NCI-H2107 (cell line): ENCODE measurements around the gene OR6Q1.
"Not testable (repeated sequence)": the region's sequence is repeated elsewhere in the genome, so short reads cannot be mapped to it uniquely, and the experiment has no call there.

Experiments used
- DNase-seq: peaks from one replicate; lab custom pipeline; 2025; lab: John Stamatoyannopoulos, UW

Gene OR6Q1, protein sequence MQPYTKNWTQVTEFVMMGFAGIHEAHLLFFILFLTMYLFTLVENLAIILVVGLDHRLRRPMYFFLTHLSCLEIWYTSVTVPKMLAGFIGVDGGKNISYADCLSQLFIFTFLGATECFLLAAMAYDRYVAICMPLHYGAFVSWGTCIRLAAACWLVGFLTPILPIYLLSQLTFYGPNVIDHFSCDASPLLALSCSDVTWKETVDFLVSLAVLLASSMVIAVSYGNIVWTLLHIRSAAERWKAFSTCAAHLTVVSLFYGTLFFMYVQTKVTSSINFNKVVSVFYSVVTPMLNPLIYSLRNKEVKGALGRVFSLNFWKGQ

GRCh38 chr11:58030653-58031052 is at the start of gene OR6Q1:
TSS of gene OR6Q1 (plus strand) at chr11:58030953. CDS start at chr11:58030953, 0 bp downstream.
- DNase-seq, result no peak

GRCh38 chr11:57981536-57981935 is 49.2 kb upstream of the OR6Q1 start:
- no peak for DNase-seq

DNA sequence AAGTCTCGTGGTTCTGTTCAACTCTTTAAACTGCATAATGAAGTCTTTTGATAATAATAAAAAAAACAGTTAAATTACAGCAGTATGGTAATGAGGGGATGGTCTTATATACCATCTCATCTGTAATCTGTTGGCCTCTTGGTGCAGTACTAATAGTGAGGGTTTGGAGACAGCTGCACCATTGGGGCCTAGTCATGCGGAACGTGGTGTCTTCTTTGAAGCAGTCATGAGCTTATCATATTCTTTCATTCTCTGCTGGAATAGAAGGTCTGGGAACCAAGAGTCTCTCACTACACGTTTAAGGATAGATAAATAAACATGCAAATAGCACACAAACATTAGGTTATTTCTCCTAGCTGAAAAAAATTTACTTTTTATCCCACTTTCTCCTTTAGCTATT is 48.0 kb upstream of the OR6Q1 start:
- no peak for DNase-seq

- no peak for DNase-seq
Observed at GRCh38 chr11:57983191-57983590, 47.6 kb upstream of the OR6Q1 start.

GRCh38 chr11:57999523-57999922 is 31.2 kb upstream of the OR6Q1 start:
- not testable (repeated sequence) for DNase-seq

DNA sequence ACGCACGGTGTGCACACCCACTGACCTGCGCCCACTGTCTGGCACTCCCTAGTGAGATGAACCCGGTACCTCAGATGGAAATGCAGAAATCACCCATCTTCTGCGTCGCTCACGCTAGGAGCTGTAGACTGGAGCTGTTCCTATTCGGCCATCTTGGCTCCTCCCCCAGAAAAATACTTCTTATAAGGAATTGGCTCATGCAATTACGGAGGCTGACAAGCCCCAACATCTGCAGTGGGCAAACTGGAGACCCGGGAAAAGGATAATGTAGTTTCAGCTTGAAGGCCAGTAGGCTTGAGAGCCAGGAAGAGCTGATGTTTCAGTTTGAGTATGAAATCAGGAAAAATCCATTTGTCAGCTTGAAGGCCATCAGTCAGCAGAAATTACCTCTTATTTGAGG is 30.7 kb upstream of the OR6Q1 start:
- DNase-seq, result not testable (repeated sequence)

DNA sequence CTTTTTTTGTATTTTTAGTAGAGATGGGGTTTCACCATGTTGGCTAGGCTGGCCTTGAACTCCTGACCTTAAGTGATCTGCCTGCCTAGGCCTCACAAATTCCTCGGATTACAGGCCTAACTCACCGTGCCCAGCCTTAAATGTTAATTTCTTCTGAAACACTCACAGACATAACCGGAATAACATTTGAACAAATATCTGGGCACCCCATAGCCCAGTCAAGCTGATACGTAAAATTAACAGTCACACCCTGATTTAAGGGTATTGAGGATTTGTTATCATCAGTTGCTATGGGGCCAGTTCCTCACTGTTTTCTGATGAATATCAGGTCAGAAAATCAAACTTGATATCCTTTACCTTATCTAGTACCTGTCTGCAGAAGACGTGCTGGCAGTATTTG is 30.1 kb upstream of the OR6Q1 start:
- no peak for DNase-seq

DNA sequence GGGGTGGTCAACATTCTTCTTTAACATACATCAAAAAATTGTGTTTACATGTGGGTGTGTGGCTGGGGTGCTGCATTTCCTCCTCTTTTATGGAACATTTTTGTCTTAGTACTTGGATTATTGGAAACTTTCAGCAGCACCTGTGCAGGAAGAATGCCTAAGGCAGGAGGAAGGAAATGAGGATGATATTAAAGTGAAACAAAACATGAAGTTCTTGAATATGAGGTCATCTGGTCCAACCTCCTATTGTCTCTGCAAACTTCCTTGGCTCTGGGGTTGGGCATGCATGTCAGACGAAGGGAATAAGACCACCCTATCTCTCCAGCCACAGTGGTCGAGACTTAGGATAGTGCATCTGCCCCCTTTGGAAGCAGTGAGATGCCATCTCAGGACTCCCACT is 27.7 kb upstream of the OR6Q1 start:
- no peak for DNase-seq

DNA sequence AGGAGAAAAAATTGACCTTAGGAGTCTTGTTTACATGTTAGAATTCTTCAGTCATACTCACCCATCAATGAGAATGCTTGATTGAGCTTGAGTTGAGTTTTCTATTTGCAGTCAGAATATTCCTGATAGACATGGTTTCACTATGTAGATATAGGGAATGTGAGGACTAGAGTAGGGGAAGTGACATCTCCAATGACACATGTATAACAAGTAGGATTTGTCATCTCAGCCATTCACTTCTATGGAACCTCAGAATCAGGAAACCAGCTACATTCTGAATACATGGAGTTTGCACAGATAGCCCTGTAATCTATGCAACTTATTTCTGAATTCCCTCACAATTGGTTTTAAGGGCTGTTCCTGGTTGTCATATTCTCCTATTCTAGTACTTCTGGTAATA is 27.2 kb upstream of the OR6Q1 start:
- no peak for DNase-seq

- no peak for DNase-seq
Observed at GRCh38 chr11:58004664-58005063, 26.1 kb upstream of the OR6Q1 start.

DNA sequence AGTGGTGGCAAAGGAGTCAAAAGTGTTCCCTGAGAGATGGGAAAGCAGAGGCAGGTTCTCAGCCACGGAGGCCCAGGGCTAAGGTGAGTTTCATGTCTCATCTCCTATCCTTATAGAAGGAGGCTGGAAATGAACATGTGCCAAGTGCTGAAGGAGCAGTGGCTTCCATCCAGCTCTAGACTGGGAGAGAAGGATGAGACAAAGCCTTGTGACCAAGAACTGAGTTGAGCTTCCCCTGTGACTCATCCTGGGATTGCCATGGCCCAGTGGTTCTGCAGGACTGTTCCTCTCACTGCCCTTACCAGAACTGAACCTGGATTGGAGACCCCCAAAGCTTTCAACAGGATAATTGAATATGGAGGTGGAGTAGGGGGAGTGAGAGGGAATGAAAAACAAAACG is 23.8 kb upstream of the OR6Q1 start:
- DNase-seq, result no peak

GRCh38 chr11:58011771-58012170 is 19.0 kb upstream of the OR6Q1 start:
- no peak for DNase-seq

GRCh38 chr11:58023435-58023931 is 7.3 kb upstream of the OR6Q1 start, which contains the start of gene OR9Q1:
TSS of gene OR9Q1 (plus strand) at chr11:58023881. CDS start at chr11:58179445, 155,564 bp downstream.
- no peak for DNase-seq

DNA sequence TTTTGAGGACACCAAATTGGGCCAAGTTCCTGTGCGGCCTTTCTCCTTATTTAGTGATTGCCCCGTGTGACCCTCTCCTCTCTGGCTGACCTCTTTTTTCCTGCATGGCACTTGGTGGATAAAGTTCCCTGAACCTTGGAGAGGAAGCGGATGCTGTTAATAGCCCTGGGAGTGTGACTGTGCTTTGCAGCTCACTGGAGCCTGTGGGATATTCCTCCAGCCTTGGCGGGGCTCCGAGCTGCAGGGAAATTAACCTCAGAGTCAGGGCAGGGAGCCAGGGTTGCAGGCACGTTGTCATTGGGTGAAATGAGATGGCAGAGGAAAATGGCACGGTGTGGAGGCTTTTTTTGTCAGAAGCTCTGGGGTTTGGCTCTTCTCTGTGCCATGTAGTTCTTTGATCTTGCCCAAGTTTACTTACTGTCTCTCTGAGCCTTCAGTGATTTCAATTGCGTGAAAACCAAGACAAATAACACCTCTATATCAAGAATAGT is 6.1 kb upstream of the OR6Q1 start:
- no peak for DNase-seq

- DNase-seq, result no peak
Observed at GRCh38 chr11:58027341-58027740, 3.4 kb upstream of the OR6Q1 start.

DNA sequence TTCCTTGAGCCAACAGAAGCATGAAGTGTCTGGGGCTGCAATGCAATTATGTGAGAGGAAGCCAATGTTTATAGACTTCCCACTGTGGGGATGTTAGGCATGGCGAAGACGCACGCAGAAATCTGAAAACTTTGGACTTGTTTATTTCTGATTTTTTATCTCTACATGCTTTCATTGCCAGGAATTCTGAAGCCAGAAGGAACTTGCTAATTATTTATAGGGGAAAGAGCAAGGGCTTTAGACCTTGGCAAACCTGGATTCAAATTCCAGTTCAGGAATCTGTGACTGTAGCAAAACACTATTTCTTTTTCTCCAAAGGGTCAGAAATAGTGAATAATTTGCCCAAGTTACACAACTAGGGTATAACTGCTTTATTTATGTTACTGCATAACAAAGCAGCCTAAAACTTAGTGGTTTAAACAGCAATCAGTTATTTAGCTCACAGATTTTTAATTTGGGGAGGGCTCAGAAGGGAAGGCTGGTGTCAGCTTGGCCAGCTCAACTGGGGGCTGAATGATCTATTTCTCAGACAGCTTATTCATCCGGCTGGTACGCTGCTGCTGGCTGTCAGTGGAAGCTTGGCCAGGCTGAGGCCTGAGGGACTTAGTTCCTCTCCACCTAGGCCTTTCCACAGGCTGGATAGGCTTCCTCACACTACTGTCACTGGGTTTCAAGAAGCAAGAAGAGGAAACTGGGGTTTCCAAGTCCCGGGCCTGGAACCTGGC is 1.9 kb upstream of the OR6Q1 start:
- no peak for DNase-seq

DNA sequence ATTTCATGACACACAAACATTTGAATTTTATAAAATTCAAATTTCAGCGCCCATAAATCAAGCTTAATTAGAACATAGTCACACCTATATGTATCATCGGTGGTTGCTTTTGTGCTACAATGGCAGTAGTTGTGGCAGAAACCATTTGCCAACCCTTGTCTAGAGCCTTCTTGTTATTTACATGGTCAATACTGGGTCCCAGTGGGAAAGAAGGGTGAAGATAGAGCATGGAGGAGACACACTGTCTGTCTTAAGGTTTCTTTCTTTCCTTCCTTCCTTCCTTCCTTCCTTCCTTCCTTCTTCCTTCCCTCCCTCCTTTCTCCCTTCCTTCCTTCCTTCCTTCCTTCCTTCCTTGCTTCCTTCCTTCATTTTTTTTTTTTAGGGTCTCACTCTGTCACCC is 3.7 kb downstream of the OR6Q1 start:
- no peak for DNase-seq

DNA sequence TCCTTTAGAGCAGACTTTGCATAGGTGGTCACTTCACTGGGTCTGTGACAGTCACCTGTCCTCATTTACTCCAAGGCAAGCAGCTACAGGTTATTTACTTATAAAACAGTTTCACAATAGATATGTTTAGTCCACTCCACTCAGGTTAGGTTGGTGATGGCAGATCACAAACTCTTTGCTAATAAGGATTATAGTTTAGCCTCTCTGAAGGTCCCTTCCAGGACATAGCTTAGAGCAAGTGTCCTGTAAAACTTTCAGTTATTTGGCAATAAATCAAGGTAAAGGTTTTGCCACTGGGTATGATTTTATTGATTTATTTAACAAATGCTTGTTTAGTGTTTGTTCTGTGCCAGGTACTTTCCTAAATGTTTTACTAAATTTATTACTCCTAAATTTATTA is 8.8 kb downstream of the OR6Q1 start:
- no peak for DNase-seq

GRCh38 chr11:58043379-58043778 is 12.6 kb downstream of the OR6Q1 start:
- DNase-seq, result no peak

- no peak for DNase-seq
Observed at GRCh38 chr11:58046231-58046630, 15.5 kb downstream of the OR6Q1 start.

- DNase-seq, result no peak
Observed at GRCh38 chr11:58047818-58048217, 17.1 kb downstream of the OR6Q1 start.

DNA sequence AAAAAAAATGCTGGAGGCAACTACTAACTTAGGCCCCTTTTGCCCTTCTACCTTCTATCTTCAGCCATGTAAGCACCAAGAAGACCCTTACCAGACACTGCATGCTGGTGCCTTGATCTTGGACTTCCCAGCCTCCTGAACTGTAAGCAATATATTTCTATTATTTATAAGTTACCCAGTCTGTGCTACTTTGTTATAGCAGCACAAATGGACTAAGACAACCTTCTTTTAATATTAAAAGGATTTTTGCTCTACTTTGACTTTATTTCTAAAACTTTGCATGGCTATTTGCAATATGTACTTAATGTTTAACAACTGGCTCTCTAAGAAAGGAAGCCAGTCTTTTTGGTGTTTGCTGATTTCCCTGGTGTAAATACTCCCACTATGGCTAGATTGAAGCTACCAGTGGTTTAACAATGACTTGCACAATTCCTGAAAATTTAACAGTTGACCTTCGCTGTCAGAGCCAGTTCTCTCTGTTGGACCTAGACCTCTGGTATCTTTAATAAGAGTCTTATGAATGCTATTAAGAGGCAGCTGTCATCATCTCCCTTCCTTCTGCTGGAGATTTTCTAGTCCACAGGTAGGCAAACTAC is 25.2 kb downstream of the OR6Q1 start:
- no peak for DNase-seq

DNA sequence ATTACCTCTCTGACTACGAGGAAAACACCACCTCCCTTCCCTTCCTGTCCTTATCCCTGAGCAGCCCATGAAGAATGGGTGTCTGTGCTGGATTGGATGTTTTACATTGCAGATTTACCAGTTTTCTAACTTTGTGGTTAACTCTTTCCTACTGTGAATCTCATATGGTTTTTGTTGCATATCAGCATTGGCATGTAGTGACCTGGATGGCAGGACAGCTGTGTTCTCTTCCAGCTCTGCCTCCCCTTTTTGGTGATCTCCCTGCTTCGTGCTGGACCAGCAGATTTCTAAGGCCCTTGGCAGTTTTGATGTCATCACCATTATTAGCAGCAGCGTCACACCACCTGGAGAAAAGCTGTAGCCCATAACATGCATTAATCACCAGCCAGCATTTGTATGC is 26.7 kb downstream of the OR6Q1 start:
- DNase-seq, result no peak
